ENCODE measurements around the gene MPEG1. TPM values are rescaled to one million over a fixed set of nuclear protein-coding genes. Genes with fewer than 3 reads are reported as not detected.

The MPEG1 gene
- total and polyA plus RNA-seq, 9 donors: 1.8 to 28.5 (median 3.9) TPM

- H3K36me3 ChIP-seq: no peaks in the 10 kb centered on the region
- no peak overlapping the region for H3K27ac ChIP-seq
- TF ChIP-seq CTCF (IDR thresholded peaks at IDR 0.05) (no peak), POLR2A (IDR thresholded peaks at IDR 0.05) (no peak), EP300 (IDR thresholded peaks at IDR 0.05) (no peak)
- no peak for DNase-seq
- peaks cover 2% of the 10 kb centered on the region for H3K4me1 ChIP-seq (ENCODE audit: insufficient read depth)
- no peaks in the 10 kb centered on the region for H3K9me3 ChIP-seq
- WGBS, 3 donors: 94 to 98% (median 94%) methylated on average over 4 of the region's 4 CpGs
- H3K27me3 ChIP-seq: no peaks in the 10 kb centered on the region
- intact Hi-C loops (cut with DNase I): no loop called here
- H3K4me3 ChIP-seq: no peak overlapping the region
These were observed 5.6 kb upstream of the MPEG1 start for GRCh38 chr11:59218319-59218718.

- no peak for DNase-seq
- H3K9me3 ChIP-seq: no peaks in the 10 kb centered on the region
- no peak overlapping the region for H3K27ac ChIP-seq
- no peaks in the 10 kb centered on the region for H3K27me3 ChIP-seq
- WGBS, 3 donors: 34 to 40% (median 34%) methylated on average over 9 of the region's 9 CpGs
- intact Hi-C loops (cut with DNase I): no loop called here
- TF ChIP-seq EP300 (IDR thresholded peaks at IDR 0.05): no peak
- TF ChIP-seq POLR2A (IDR thresholded peaks at IDR 0.05): no peak
- TF ChIP-seq CTCF (IDR thresholded peaks at IDR 0.05): no peak
- H3K36me3 ChIP-seq: no peaks in the 10 kb centered on the region
- no peak overlapping the region for H3K4me3 ChIP-seq
- H3K4me1 ChIP-seq (ENCODE audit: insufficient read depth): peaks cover 2% of the 10 kb centered on the region
These were observed 4.2 kb upstream of the MPEG1 start for GRCh38 chr11:59216641-59217564.

GRCh38 chr11:59214141-59214893 is 1.6 kb upstream of the MPEG1 start:
- WGBS, 3 donors: 85 to 91% (median 87%) methylated on average over 2 of the region's 2 CpGs
- TF ChIP-seq POLR2A (IDR thresholded peaks at IDR 0.05) (no peak), EP300 (IDR thresholded peaks at IDR 0.05) (no peak), CTCF (IDR thresholded peaks at IDR 0.05) (no peak)
- intact Hi-C loops (cut with DNase I): no loop called here

GRCh38 chr11:59212222-59212621 is 505 bp downstream of the MPEG1 start:
- intact Hi-C loops (cut with DNase I): no loop called here
- no peaks in the 10 kb centered on the region for H3K27me3 ChIP-seq
- no peak for TF ChIP-seq POLR2A (IDR thresholded peaks at IDR 0.05)
- TF ChIP-seq EP300 (IDR thresholded peaks at IDR 0.05): no peak
- no peak for TF ChIP-seq CTCF (IDR thresholded peaks at IDR 0.05)
- H3K36me3 ChIP-seq: no peaks in the 10 kb centered on the region
- DNase-seq: no peak
- H3K9me3 ChIP-seq: no peaks in the 10 kb centered on the region
- no peaks in the 10 kb centered on the region for H3K4me1 ChIP-seq (ENCODE audit: insufficient read depth)
- H3K4me3 ChIP-seq: no peak overlapping the region
- H3K27ac ChIP-seq: no peak overlapping the region
- 91 to 94% (median 94%) methylated on average over 7 of the region's 7 CpGs for WGBS, 3 donors

More at GRCh38 chr11:59214141-59214893, 1.6 kb upstream of the MPEG1 start:
- Histone ChIP-seq H3K9me3 (no peaks in the 10 kb centered on the region), H3K27me3 (no peaks in the 10 kb centered on the region), H3K36me3 (no peaks in the 10 kb centered on the region), H3K4me3 (no peak overlapping the region), H3K27ac (no peak overlapping the region), H3K4me1 (ENCODE audit: insufficient read depth) (peaks cover 2% of the 10 kb centered on the region)
- no peak for DNase-seq

Measured in ovary (tissue), 9 donors.